ENCODE measurements around the gene DNAH14.
A peak's percentile ranks its signal among the peaks of the same experiment; 100 is the strongest.
"Not testable (repeated sequence)": the region's sequence is repeated elsewhere in the genome, so short reads cannot be mapped to it uniquely, and the experiment has no call there.

DNAH14 gene

DNA sequence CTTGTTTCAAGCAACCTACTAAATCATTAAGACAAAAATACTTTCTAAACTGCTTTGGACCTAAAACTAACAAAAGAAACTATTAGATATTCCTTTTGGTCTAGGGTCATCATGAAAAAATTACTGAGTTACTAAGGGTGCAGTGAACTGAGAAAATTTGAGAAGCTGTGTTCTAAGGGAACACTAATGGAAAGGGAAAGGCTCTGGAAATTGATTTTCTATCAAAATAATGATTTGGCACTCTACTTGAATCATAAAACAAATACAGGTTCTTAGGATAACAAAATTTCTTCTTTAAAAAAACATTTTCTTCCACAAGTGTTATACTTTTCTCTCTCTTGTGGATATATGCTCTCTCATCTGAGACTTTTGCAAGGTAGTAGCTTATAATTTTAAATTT, 213.5 kb downstream of the DNAH14 start:
- in situ Hi-C loops (cut with HindIII; ENCODE audit: low sequenced_read_pairs) = no loop called here
- no peak for DNase-seq (ENCODE audit: low read depth)
- TF ChIP-seq, protein P1, sequence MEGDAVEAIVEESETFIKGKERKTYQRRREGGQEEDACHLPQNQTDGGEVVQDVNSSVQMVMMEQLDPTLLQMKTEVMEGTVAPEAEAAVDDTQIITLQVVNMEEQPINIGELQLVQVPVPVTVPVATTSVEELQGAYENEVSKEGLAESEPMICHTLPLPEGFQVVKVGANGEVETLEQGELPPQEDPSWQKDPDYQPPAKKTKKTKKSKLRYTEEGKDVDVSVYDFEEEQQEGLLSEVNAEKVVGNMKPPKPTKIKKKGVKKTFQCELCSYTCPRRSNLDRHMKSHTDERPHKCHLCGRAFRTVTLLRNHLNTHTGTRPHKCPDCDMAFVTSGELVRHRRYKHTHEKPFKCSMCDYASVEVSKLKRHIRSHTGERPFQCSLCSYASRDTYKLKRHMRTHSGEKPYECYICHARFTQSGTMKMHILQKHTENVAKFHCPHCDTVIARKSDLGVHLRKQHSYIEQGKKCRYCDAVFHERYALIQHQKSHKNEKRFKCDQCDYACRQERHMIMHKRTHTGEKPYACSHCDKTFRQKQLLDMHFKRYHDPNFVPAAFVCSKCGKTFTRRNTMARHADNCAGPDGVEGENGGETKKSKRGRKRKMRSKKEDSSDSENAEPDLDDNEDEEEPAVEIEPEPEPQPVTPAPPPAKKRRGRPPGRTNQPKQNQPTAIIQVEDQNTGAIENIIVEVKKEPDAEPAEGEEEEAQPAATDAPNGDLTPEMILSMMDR (IDR thresholded peaks at IDR 0.05; ENCODE audit: low read depth, low read length, missing control alignments) = no peak
- H3K4me3 ChIP-seq (ENCODE audit: low read depth, low read length) = no peak overlapping the region

GRCh38 chr1:225146478-225146877, 217.0 kb downstream of the DNAH14 start:
- in situ Hi-C loops (cut with HindIII; ENCODE audit: low sequenced_read_pairs) = no loop called here
- TF ChIP-seq, protein P1 (IDR thresholded peaks at IDR 0.05; ENCODE audit: low read depth, low read length, missing control alignments) = no peak
- DNase-seq (ENCODE audit: low read depth) = no peak
- no peak overlapping the region for H3K4me3 ChIP-seq (ENCODE audit: low read depth, low read length)

DNA sequence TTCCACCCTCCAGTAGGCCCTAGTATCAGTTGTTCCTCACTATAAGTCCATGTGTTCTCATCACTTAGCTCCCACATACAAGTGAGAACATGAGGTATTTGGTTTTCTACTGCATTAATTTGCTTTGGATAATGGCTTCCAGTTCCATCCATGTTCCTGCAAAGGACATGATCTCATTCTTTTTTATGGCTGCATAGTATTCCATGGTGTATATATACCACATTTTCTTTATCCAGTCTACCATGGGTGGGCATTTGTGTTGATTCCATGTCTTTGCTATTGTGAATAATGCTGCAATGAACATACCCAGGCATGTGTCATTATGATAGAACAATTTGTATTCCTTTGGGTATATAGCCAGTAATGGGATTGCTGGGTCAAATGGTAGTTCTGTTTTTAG, 218.3 kb downstream of the DNAH14 start:
- in situ Hi-C loops (cut with HindIII; ENCODE audit: low sequenced_read_pairs); DNase-seq (ENCODE audit: low read depth); H3K4me3 ChIP-seq (ENCODE audit: low read depth, low read length): not testable (repeated sequence)

GRCh38 chr1:225152061-225152460, 222.6 kb downstream of the DNAH14 start:
- in situ Hi-C loops (cut with HindIII; ENCODE audit: low sequenced_read_pairs) = no loop called here
- no peak for DNase-seq (ENCODE audit: low read depth)
- H3K4me3 ChIP-seq (ENCODE audit: low read depth, low read length) = no peak overlapping the region
- TF ChIP-seq, protein P1 (IDR thresholded peaks at IDR 0.05; ENCODE audit: low read depth, low read length, missing control alignments) = no peak

DNA sequence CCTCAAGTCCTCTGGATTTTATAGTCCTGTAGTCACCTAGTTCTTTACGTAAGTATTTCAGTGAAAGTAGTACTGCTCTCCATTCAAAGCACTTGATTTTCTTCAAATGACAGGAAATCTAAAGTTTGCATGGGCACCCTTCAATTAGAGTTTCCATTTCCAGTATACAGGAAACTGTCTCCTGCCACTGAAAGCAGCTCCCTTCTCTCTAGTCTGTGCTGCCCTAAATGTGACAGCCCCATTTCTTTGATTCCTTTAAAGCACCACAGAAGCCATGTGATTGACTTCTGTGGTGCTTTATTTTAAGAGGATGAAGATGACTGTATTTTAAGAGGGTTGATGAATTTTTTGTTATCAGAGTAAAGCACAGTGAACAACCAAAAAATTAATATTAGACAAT, 226.1 kb downstream of the DNAH14 start:
- in situ Hi-C loops (cut with HindIII; ENCODE audit: low sequenced_read_pairs) = no loop called here
- DNase-seq (ENCODE audit: low read depth) = no peak
- no peak overlapping the region for H3K4me3 ChIP-seq (ENCODE audit: low read depth, low read length)
- TF ChIP-seq, protein P1 (IDR thresholded peaks at IDR 0.05; ENCODE audit: low read depth, low read length, missing control alignments) = no peak

DNA sequence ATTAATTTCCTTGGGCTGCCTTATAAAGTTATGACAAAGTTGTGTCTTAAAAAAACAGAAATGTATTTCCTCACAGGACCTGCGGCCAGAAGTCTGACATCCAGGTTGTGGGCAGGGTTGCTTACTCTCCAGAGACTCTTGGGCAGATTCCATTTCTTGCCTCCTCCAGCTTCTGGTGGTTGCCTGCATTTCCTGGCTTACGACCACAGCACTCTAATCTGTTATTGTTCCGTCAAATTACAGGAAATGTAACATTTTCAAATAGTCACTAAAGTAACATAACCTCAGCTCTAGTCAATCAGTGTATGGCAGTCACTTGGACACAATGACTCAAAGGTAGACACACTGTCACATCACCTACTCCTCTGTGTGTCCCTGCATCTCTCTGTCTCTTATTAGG, 226.8 kb downstream of the DNAH14 start:
- peak; percentile 83 for DNase-seq (ENCODE audit: low read depth)
- in situ Hi-C loops (cut with HindIII; ENCODE audit: low sequenced_read_pairs) = no loop called here
- TF ChIP-seq, protein P1 (IDR thresholded peaks at IDR 0.05; ENCODE audit: low read depth, low read length, missing control alignments) = no peak
- no peak overlapping the region for H3K4me3 ChIP-seq (ENCODE audit: low read depth, low read length)

DNA sequence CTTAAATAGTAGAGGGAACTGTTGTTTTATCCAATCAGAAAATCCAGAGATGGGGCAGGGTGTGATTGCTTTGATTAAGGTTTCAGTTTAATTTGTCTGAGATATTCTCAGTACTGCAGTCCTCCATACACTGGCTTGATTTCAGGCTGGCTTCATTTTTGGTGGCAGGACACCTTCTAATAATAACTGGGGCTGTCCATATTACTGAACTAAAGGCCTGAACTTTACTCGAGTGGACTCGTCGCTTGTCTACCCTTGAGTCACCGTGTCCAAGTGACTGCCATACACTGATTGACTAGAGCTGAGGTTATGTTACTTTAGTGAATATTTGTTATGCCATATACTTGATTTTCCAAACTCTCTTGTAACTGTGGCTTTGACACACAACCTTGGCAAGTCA, 228.8 kb downstream of the DNAH14 start:
- H3K4me3 ChIP-seq (ENCODE audit: low read depth, low read length) = no peak overlapping the region
- no peak for DNase-seq (ENCODE audit: low read depth)
- in situ Hi-C loops (cut with HindIII; ENCODE audit: low sequenced_read_pairs) = no loop called here
- TF ChIP-seq, protein P1 (IDR thresholded peaks at IDR 0.05; ENCODE audit: low read depth, low read length, missing control alignments) = no peak

Measured in astrocyte of the cerebellum (primary cell).